ENCODE measurements around the gene KIT.

Gene KIT

GRCh38 chr4:54742636-54743399, 85.1 kb downstream of the KIT start:
- no peaks in the 10 kb centered on the region for H3K36me3 ChIP-seq (replicated peaks; ENCODE audit: insufficient read depth, low read length)
- H3K79me2 ChIP-seq (ENCODE audit: low read length), result no peaks in the 10 kb centered on the region
- no peaks in the 10 kb centered on the region for H4K20me1 ChIP-seq (ENCODE audit: insufficient read depth, low read length)
- H3K9me3 ChIP-seq (replicated peaks; ENCODE audit: insufficient read depth, low read length), result no peaks in the 10 kb centered on the region
- H3K9ac ChIP-seq (ENCODE audit: low read length), result no peak overlapping the region
- H3K27ac ChIP-seq (ENCODE audit: low read length), result no peak overlapping the region
- no peak overlapping the region for H3K4me3 ChIP-seq (ENCODE audit: low read length)
- H3K4me1 ChIP-seq (ENCODE audit: low read length), result no peaks in the 10 kb centered on the region
- no peak for DNase-seq
- no peak for TF ChIP-seq CTCF (IDR thresholded peaks at IDR 0.05; ENCODE audit: low read length)
- TF ChIP-seq EZH2phosphoT487 (IDR thresholded peaks at IDR 0.05; ENCODE audit: low read length), result no peak
- no peak for TF ChIP-seq EZH2 (optimal IDR thresholded peaks at IDR 0.05; ENCODE audit: low read depth, low read length)
- H3F3A ChIP-seq (ENCODE audit: insufficient read depth, low read length), result no peaks in the 10 kb centered on the region
- H3K27me3 ChIP-seq (replicated peaks; ENCODE audit: insufficient read depth, low read length), result no peaks in the 10 kb centered on the region
- no peak overlapping the region for H2AFZ ChIP-seq (ENCODE audit: low read length)
- H3K9me2 ChIP-seq (replicated peaks; ENCODE audit: insufficient read depth, low read length), result no peaks in the 10 kb centered on the region
- H3K4me2 ChIP-seq (ENCODE audit: low read depth, low read length), result no peak overlapping the region

- DNase-seq, result no peak
- no peak for TF ChIP-seq EZH2phosphoT487 (IDR thresholded peaks at IDR 0.05; ENCODE audit: low read length)
- TF ChIP-seq EZH2 (optimal IDR thresholded peaks at IDR 0.05; ENCODE audit: low read depth, low read length), result no peak
- TF ChIP-seq CTCF (IDR thresholded peaks at IDR 0.05; ENCODE audit: low read length), result no peak
- Histone ChIP-seq H3K9me2 (replicated peaks; ENCODE audit: insufficient read depth, low read length) (no peaks in the 10 kb centered on the region), H3F3A (ENCODE audit: insufficient read depth, low read length) (no peaks in the 10 kb centered on the region), H3K9ac (ENCODE audit: low read length) (no peak overlapping the region), H3K27me3 (replicated peaks; ENCODE audit: insufficient read depth, low read length) (no peaks in the 10 kb centered on the region), H3K79me2 (ENCODE audit: low read length) (no peaks in the 10 kb centered on the region), H3K4me2 (ENCODE audit: low read depth, low read length) (no peak overlapping the region), H3K4me1 (ENCODE audit: low read length) (no peaks in the 10 kb centered on the region), H3K36me3 (replicated peaks; ENCODE audit: insufficient read depth, low read length) (no peaks in the 10 kb centered on the region), H3K27ac (ENCODE audit: low read length) (no peak overlapping the region), H3K4me3 (ENCODE audit: low read length) (no peak overlapping the region), H3K9me3 (replicated peaks; ENCODE audit: insufficient read depth, low read length) (no peaks in the 10 kb centered on the region), H2AFZ (ENCODE audit: low read length) (no peak overlapping the region), H4K20me1 (ENCODE audit: insufficient read depth, low read length) (no peaks in the 10 kb centered on the region)
Observed at GRCh38 chr4:54743562-54743961, 85.8 kb downstream of the KIT start.

- no peak overlapping the region for H2AFZ ChIP-seq (ENCODE audit: low read length)
- no peaks in the 10 kb centered on the region for H3K4me1 ChIP-seq (ENCODE audit: low read length)
- H3K9ac ChIP-seq (ENCODE audit: low read length), result no peak overlapping the region
- no peak overlapping the region for H3K27ac ChIP-seq (ENCODE audit: low read length)
- H3K9me3 ChIP-seq (replicated peaks; ENCODE audit: insufficient read depth, low read length), result no peaks in the 10 kb centered on the region
- H3K4me2 ChIP-seq (ENCODE audit: low read depth, low read length), result no peak overlapping the region
- H3F3A ChIP-seq (ENCODE audit: insufficient read depth, low read length), result no peaks in the 10 kb centered on the region
- no peak overlapping the region for H3K4me3 ChIP-seq (ENCODE audit: low read length)
- no peak for TF ChIP-seq EZH2 (optimal IDR thresholded peaks at IDR 0.05; ENCODE audit: low read depth, low read length)
- no peak for TF ChIP-seq CTCF (IDR thresholded peaks at IDR 0.05; ENCODE audit: low read length)
- TF ChIP-seq EZH2phosphoT487 (IDR thresholded peaks at IDR 0.05; ENCODE audit: low read length), result no peak
- H3K9me2 ChIP-seq (replicated peaks; ENCODE audit: insufficient read depth, low read length), result no peaks in the 10 kb centered on the region
- no peaks in the 10 kb centered on the region for H4K20me1 ChIP-seq (ENCODE audit: insufficient read depth, low read length)
- no peaks in the 10 kb centered on the region for H3K36me3 ChIP-seq (replicated peaks; ENCODE audit: insufficient read depth, low read length)
- no peak for DNase-seq
- no peaks in the 10 kb centered on the region for H3K27me3 ChIP-seq (replicated peaks; ENCODE audit: insufficient read depth, low read length)
- H3K79me2 ChIP-seq (ENCODE audit: low read length), result no peaks in the 10 kb centered on the region
Observed at GRCh38 chr4:54744487-54744886, 86.7 kb downstream of the KIT start.
